ENCODE results near the gene NAV1. TPM values are rescaled to one million over a fixed set of nuclear protein-coding genes. Genes with fewer than 3 reads are reported as not detected.

Gene NAV1
- total and polyA plus RNA-seq, 9 of the 15 experiments (the other 6 are each of a cell fraction or from before 2014, with no cell fraction given), result 0.91 to 16.8 (median 3.2) TPM

DNA sequence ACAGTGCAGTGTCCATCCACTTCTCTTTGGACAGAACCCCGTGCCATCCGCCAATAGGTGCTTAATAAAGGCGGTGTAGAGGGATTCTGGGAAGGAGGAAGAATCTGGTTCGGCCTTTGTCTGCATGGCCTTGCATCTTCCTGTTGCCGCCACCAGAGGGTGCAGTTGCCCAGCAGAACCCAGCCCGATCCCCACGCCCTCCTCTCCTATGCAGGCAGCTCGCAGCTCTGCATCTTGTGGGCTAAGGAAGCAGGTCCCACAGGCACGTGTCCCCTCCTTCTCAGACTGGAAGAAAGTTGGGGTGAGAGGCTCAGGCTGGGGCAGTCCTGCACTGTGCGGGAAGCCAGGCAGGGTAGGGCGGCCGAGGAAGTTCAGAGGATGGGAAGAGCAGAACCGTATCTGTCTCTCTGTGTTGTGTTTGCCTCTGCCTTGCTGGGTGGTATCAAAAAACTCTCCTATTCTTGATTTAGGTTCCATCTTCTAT is 20.8 kb downstream of the NAV1 start (continued):
- TF ChIP-seq NELFE (IDR thresholded peaks at IDR 0.05; ENCODE audit: insufficient read depth, insufficient read length) (no peak), NFXL1 (CRISPR knock-in tag; IDR thresholded peaks at IDR 0.05) (no peak), KLF16 (IDR thresholded peaks at IDR 0.05) (no peak), ZNF644 (tag; IDR thresholded peaks at IDR 0.05; ENCODE audit: low read depth) (0 out of 2 replicates have a peak, but pooled peaks have one; percentile 3), SOX6 (IDR thresholded peaks at IDR 0.05) (peak; percentile 46; the same call in 1 of the 2 replicates), NFATC3 (IDR thresholded peaks at IDR 0.05) (no peak), MIER1 (IDR thresholded peaks at IDR 0.05; ENCODE audit: low read depth) (no peak), EZH2 (IDR thresholded peaks at IDR 0.05; ENCODE audit: borderline replicate concordance, low read depth, low read length) (no peak), PATZ1 (CRISPR knock-in tag; IDR thresholded peaks at IDR 0.05; ENCODE audit: borderline replicate concordance) (no peak), SREBF2 (CRISPR knock-in tag; IDR thresholded peaks at IDR 0.05) (no peak), NRF1 (conservative IDR thresholded peaks at IDR 0.05 in 1 of 2, IDR thresholded peaks at IDR 0.05 in 1 of 2) (no peak), FOXP4 (CRISPR knock-in tag; IDR thresholded peaks at IDR 0.05; ENCODE audit: borderline replicate concordance) (peak; percentile 92; the same call in 1 of the 2 replicates), ZEB2 (IDR thresholded peaks at IDR 0.05) (no peak), RAD51 (IDR thresholded peaks at IDR 0.05; ENCODE audit: borderline replicate concordance, low read depth) (peak; percentile 64), HLTF (IDR thresholded peaks at IDR 0.05) (no peak), SMC3 (conservative IDR thresholded peaks at IDR 0.05; ENCODE audit: insufficient read depth, low read depth, low read length) (peak; percentile 100), HOXB6 (CRISPR knock-in tag; IDR thresholded peaks at IDR 0.05; ENCODE audit: borderline replicate concordance) (no peak), RERE (CRISPR knock-in tag; IDR thresholded peaks at IDR 0.05; ENCODE audit: borderline replicate concordance) (no peak)
- TF ChIP-seq, protein P1, sequence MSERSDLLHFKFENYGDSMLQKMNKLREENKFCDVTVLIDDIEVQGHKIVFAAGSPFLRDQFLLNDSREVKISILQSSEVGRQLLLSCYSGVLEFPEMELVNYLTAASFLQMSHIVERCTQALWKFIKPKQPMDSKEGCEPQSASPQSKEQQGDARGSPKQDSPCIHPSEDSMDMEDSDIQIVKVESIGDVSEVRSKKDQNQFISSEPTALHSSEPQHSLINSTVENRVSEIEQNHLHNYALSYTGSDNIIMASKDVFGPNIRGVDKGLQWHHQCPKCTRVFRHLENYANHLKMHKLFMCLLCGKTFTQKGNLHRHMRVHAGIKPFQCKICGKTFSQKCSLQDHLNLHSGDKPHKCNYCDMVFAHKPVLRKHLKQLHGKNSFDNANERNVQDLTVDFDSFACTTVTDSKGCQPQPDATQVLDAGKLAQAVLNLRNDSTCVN (CRISPR knock-in tag; IDR thresholded peaks at IDR 0.05), result 0 out of 2 replicates have a peak, but pooled peaks have one; percentile 43

Data from K562 (cell line).